B cell (primary cell): ENCODE results near the gene RECQL.

Experiments used
- CTCF ChIP-seq: fragments of 200-600 bp; IDR thresholded peaks from one replicate; pipeline ENCODE4 v1.8.0; 2022; ENCODE audit warnings: antibody characterized with exemption, mild to moderate bottlenecking
- EZH2 ChIP-seq: IDR thresholded peaks from 2 replicates; pipeline ENCODE4 v1.6.1; 2012; ENCODE audit warnings: borderline replicate concordance, low read depth, mild to moderate bottlenecking, moderate library complexity, low read length; ENCODE audit not compliant: insufficient read depth, poor library complexity, severe bottlenecking

DNA sequence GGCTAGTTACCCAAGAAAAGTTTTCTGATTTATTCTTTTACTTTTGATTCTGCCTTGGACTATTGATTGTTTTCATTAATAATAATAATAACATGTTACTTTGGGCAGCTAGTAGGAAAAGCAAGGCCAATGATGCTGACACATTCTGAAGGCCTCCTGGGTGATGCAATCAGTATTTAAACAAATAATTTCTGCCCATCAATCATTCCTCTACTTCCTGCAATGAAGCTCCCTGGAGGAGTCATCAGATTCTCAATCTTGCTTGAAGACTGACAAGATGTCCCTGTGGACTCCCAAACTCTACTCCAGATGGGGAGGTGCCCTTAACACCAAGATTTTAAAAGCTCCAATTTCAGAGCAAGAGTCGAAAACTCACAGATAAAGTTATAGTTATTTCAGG lies 24.6 kb upstream of the RECQL start, which contains the start of gene SPX:
- TF ChIP-seq EZH2 (no peak), CTCF (no peak)
